Stimulated activated CD4-positive, alpha-beta T cell treated with anti-CD3 and anti-CD28 coated beads, TNF-alpha, amount 100 ng/mL, for 24 hours (primary cell): ENCODE data around the gene GAB2.
"Not testable (repeated sequence)": the region's sequence is repeated elsewhere in the genome, so short reads cannot be mapped to it uniquely, and the experiment has no call there.

ENCODE experiments used
- DNase-seq, 3 experiments: peaks; one replicate each; pipeline ENCODE4 v3.0.0-alpha.2; 2020; ENCODE audit warnings: low read depth in 3 of 3

Gene GAB2

GRCh38 chr11:78281511-78281910 is 136.1 kb downstream of the GAB2 start:
- DNase-seq, result no peak

- no peak for DNase-seq
These were observed 140.2 kb downstream of the GAB2 start for GRCh38 chr11:78277314-78277994.

GRCh38 chr11:78276311-78276710 is 141.3 kb downstream of the GAB2 start:
- no peak for DNase-seq

DNA sequence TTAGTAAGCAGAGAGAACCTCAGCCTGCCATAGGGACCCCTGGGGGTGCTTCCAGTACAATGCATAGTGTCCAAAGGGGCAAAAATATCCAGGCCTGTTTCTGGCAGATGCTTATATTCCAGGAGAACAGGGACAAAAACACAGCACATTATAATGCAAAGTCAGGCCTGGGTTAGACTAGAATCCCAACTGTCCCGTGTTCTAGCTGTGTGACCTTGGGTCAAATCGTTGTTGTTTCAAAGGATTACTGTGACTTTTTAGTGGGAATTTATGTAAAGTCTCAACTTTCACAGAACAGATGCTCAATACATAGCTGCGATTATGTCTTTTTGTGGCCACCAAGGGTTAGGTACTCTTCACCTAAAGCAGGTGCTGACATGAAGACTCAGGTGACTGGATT is 142.9 kb downstream of the GAB2 start:
- DNase-seq, result no peak

GRCh38 chr11:78272625-78273269 is 144.9 kb downstream of the GAB2 start:
- DNase-seq, result not testable (repeated sequence)

GRCh38 chr11:78271801-78272200 is 145.8 kb downstream of the GAB2 start:
- DNase-seq, result not testable (repeated sequence)

DNA sequence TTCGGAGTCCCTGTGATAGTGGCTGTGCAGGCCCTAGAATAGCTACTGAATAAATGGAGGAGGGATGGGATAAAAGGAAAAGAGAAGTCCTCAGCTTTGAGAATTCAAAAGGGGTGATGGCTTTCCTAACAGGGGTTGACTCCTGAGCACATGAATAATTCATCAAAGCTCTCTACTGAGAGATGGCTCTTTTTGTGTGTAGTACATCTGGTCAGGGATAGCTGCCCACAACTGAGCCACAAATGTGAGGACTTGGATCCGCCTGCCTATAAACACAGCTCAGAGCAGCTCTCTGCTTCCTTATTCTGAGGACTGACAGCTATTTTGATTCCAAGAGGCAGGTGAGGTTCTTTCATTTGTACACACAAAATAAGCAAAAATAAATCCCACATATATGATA is 146.6 kb downstream of the GAB2 start:
- DNase-seq, result no peak

DNA sequence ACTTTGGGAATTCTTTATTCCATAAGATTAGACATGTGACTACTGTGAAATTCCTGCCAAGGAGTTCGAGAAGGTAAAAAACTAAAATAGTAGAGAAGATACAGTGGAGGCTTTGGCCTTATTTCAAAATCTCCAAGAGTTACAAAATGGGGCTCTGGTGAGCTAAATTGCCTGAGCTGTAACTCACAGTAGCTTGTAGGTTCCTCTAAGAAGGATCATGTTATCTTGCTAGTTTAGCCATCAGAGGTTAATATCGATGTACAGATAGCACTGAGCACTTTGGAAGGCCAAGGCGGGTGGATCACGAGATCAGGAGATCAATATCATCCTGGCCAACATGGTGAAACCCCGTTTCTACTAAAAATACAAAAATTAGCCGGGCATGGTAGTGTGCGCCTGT is 147.8 kb downstream of the GAB2 start:
- DNase-seq, result no peak

GRCh38 chr11:78268591-78269410 is 148.8 kb downstream of the GAB2 start:
- no peak for DNase-seq

- no peak for DNase-seq
These were observed 151.2 kb downstream of the GAB2 start for GRCh38 chr11:78266451-78266850.

- DNase-seq, result no peak
These were observed 152.3 kb downstream of the GAB2 start for GRCh38 chr11:78265326-78265725.

DNA sequence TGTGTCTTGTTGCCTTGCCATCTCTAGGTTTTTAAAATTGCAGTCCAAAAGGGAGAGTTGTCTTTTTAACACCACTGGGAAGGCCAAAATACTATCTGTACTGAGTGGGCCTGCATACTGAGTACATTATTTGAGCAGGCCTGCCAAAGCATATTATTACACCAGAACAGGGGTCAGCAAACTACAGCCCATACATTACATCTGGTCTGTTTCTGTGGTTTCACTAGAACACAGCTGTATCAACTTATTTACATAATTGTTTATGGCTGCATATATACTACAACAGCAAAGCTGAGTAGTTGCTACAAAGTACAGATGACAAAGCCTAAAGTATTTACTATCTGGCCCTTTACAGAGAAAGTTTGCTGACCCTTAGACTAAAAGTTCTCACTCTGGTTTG is 154.9 kb downstream of the GAB2 start:
- no peak for DNase-seq

- DNase-seq, result no peak
These were observed 155.4 kb downstream of the GAB2 start for GRCh38 chr11:78262238-78262637.

- no peak for DNase-seq
These were observed 155.8 kb downstream of the GAB2 start for GRCh38 chr11:78261828-78262227.

- no peak for DNase-seq
These were observed 156.3 kb downstream of the GAB2 start for GRCh38 chr11:78261367-78261766.

GRCh38 chr11:78259777-78260487 is 157.7 kb downstream of the GAB2 start:
- DNase-seq, result no peak

DNA sequence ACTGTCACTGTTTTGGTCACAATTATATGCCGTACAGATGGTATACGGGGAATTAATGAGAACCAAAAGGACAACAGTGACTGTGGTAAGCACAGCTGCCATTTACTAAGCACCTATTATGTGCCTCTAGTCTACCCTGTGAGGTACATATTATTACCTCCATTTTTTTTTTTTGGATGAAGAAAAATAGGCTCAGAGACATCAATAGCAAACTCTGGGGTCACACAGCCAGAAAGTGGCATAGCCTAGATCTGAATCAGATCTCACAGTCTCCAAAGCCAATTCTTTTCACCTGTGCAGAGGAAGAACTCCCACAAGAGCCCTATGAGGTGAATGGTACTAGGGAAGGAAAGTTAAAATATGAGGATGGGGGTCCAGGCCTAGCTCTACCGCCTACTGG is 160.0 kb downstream of the GAB2 start:
- no peak for DNase-seq

GRCh38 chr11:78256962-78257361 is 160.7 kb downstream of the GAB2 start:
- DNase-seq, result no peak

DNA sequence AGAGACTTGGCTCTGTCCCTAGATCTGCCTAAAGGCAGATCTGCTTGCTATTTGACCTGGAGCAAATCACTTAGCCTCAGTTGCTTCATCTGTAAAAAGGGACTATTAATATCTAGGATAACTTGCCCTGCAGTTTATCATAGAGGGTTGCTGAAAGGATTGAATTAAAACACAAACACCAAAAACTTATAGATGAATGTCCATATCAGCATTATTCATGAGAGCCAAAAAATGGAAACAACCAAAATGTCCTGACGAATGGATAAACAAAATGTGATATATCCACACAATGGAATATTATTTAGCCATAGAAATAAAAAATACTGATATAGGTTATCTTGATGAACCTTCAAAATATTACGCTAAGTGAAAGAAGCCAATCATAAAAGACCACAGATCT is 161.7 kb downstream of the GAB2 start:
- DNase-seq, result no peak

- DNase-seq, result no peak
These were observed 163.4 kb downstream of the GAB2 start for GRCh38 chr11:78254268-78254667.

GRCh38 chr11:78253797-78254196 is 163.8 kb downstream of the GAB2 start:
- no peak for DNase-seq

GRCh38 chr11:78251083-78251775 is 166.4 kb downstream of the GAB2 start:
- DNase-seq, result no peak
